H9 (cell line): ENCODE data around the gene OXCT1. TPM values are rescaled to one million over a fixed set of nuclear protein-coding genes. Genes with fewer than 3 reads are reported as not detected.

ENCODE experiments used
- DNase-seq: peaks from one replicate; pipeline ENCODE4 v3.0.0-alpha.2; 2017
- H2AFZ ChIP-seq: one replicate; pipeline ENCODE4 v1.6.1; 2013; ENCODE audit warnings: mild to moderate bottlenecking, low read length, control low read depth, moderate library complexity
- H2AK5ac ChIP-seq: 2 replicates; pipeline ENCODE4 v1.6.1; 2013; ENCODE audit warnings: low read length, control low read depth, mixed read lengths; ENCODE audit not compliant: insufficient read length
- H2BK120ac ChIP-seq: one replicate; pipeline ENCODE4 v1.6.1; 2013; ENCODE audit warnings: low read depth, mild to moderate bottlenecking, low read length, control low read depth, inconsistent platforms; ENCODE audit not compliant: poor library complexity, severe bottlenecking
- H2BK12ac ChIP-seq: 2 replicates; pipeline ENCODE4 v1.6.1; 2013; ENCODE audit warnings: low read length, control low read depth, mixed read lengths, low read depth; ENCODE audit not compliant: insufficient read length
- H2BK15ac ChIP-seq: 2 replicates; pipeline ENCODE4 v1.6.1; 2013; ENCODE audit warnings: low read depth, low read length, control low read depth
- H2BK20ac ChIP-seq: one replicate; pipeline ENCODE4 v1.6.1; 2013; ENCODE audit warnings: low read depth, mild to moderate bottlenecking, low read length, control low read depth, inconsistent platforms; ENCODE audit not compliant: poor library complexity, severe bottlenecking
- H2BK5ac ChIP-seq: 2 replicates; pipeline ENCODE4 v1.6.1; 2013; ENCODE audit warnings: low read length, control low read depth, mixed read lengths; ENCODE audit not compliant: insufficient read length
- H3K14ac ChIP-seq: 2 replicates; pipeline ENCODE4 v1.6.1; 2013; ENCODE audit warnings: low read length, control low read depth; ENCODE audit not compliant: insufficient read depth
- H3K18ac ChIP-seq: 2 replicates; pipeline ENCODE4 v1.6.1; 2013; ENCODE audit warnings: low read depth, mild to moderate bottlenecking, mixed read lengths, low read length, control low read depth; ENCODE audit not compliant: insufficient read length
- H3K23ac ChIP-seq: 2 replicates; pipeline ENCODE4 v1.6.1; 2013; ENCODE audit warnings: low read length, control low read depth, mixed read lengths, low read depth; ENCODE audit not compliant: insufficient read length
- H3K23me2 ChIP-seq: 2 replicates; pipeline ENCODE4 v1.6.1; 2013; ENCODE audit warnings: low read depth, mild to moderate bottlenecking, mixed read lengths, low read length, control low read depth; ENCODE audit not compliant: insufficient read length, poor library complexity, severe bottlenecking
- H3K27ac ChIP-seq: 2 replicates; pipeline ENCODE4 v1.5.1; 2013; ENCODE audit warnings: low read length, control low read depth, mixed read lengths, low read depth; ENCODE audit not compliant: insufficient read length
- H3K27me3 ChIP-seq: 2 replicates; pipeline ENCODE4 v1.6.1; 2013; ENCODE audit warnings: low read length, control low read depth, inconsistent platforms; ENCODE audit not compliant: insufficient read depth
- H3K4ac ChIP-seq: 2 replicates; pipeline ENCODE4 v1.6.1; 2013; ENCODE audit warnings: low read depth, mild to moderate bottlenecking, control low read depth, inconsistent platforms, low read length, moderate library complexity
- H3K4me1 ChIP-seq: 2 replicates; pipeline ENCODE4 v1.6.1; 2013; ENCODE audit warnings: low read length, control low read depth, inconsistent platforms; ENCODE audit not compliant: insufficient read depth
- H3K4me2 ChIP-seq: 2 replicates; pipeline ENCODE4 v1.6.1; 2013; ENCODE audit warnings: low read length, control low read depth, mixed read lengths; ENCODE audit not compliant: insufficient read length, insufficient read depth
- H3K56ac ChIP-seq: 2 replicates; pipeline ENCODE4 v1.6.1; 2013; ENCODE audit warnings: low read depth, mild to moderate bottlenecking, mixed read lengths, low read length, control low read depth; ENCODE audit not compliant: insufficient read length
- H3K79me1 ChIP-seq: 2 replicates; pipeline ENCODE4 v1.6.1; 2013; ENCODE audit warnings: low read depth, mild to moderate bottlenecking, moderate library complexity, low read length, control low read depth, inconsistent platforms; ENCODE audit not compliant: insufficient read depth, poor library complexity, severe bottlenecking
- H3K79me2 ChIP-seq: 2 replicates; pipeline ENCODE4 v1.6.1; 2013; ENCODE audit warnings: low read length, control low read depth, inconsistent platforms; ENCODE audit not compliant: insufficient read depth
- H3K9ac ChIP-seq: 2 replicates; pipeline ENCODE4 v1.6.1; 2013; ENCODE audit warnings: low read length, control low read depth, mixed read lengths; ENCODE audit not compliant: insufficient read length; ENCODE audit errors: extremely low read depth
- H3K9me3 ChIP-seq: one replicate; pipeline ENCODE4 v1.6.1; 2013; ENCODE audit warnings: low read depth, low read length, inconsistent platforms; ENCODE audit not compliant: control insufficient read depth
- H3T11ph ChIP-seq: one replicate; pipeline ENCODE4 v1.6.1; 2013; ENCODE audit warnings: mild to moderate bottlenecking, low read length, control low read depth, inconsistent platforms
- H4K20me1 ChIP-seq: one replicate; pipeline ENCODE4 v1.6.1; 2013; ENCODE audit not compliant: control insufficient read depth, insufficient read length, insufficient read depth
- H4K5ac ChIP-seq: 2 replicates; pipeline ENCODE4 v1.6.1; 2013; ENCODE audit warnings: low read depth, mild to moderate bottlenecking, mixed read lengths, low read length, control low read depth; ENCODE audit not compliant: insufficient read length
- H4K8ac ChIP-seq: replicated peaks from 2 replicates; pipeline ENCODE4 v1.6.1; 2013; ENCODE audit warnings: low read length, control low read depth, mixed read lengths, low read depth; ENCODE audit not compliant: insufficient read length
- H4K91ac ChIP-seq: 2 replicates; pipeline ENCODE4 v1.6.1; 2013; ENCODE audit warnings: low read depth, mild to moderate bottlenecking, moderate library complexity, mixed read lengths, low read length, control low read depth; ENCODE audit not compliant: insufficient read length
- H3K27ac Mint-ChIP-seq, 3 experiments: 2 replicates in 2 of 3; 3 replicates in 1 of 3; pipeline ENCODE4 v1.8.0; 2020 to 2021; ENCODE audit warnings: mixed read lengths in 3 of 3, mild to moderate bottlenecking in 1 of 3, moderate library complexity in 1 of 3
- H3K27me3 Mint-ChIP-seq: 2 replicates; pipeline ENCODE4 v1.8.0; 2021; ENCODE audit warnings: low read depth, mild to moderate bottlenecking, moderate library complexity, mixed read lengths
- H3K36me3 Mint-ChIP-seq, 3 experiments: 2 replicates in 2 of 3; 3 replicates in 1 of 3; pipeline ENCODE4 v1.8.0; 2020 to 2021; ENCODE audit warnings: low read depth in 3 of 3, mixed read lengths in 3 of 3; ENCODE audit not compliant: insufficient read depth in 1 of 3
- H3K4me1 Mint-ChIP-seq, 2 experiments: 2 replicates each; pipeline ENCODE4 v1.8.0; 2020; ENCODE audit warnings: mixed read lengths in 2 of 2
- H3K4me3 Mint-ChIP-seq, 2 experiments: 2 replicates in 1 of 2; 3 replicates in 1 of 2; pipeline ENCODE4 v1.8.0; 2020 to 2021; ENCODE audit warnings: mild to moderate bottlenecking in 2 of 2, mixed read lengths in 2 of 2, moderate library complexity in 1 of 2
- H3K9me3 Mint-ChIP-seq, 2 experiments: 2 replicates in 1 of 2; 3 replicates in 1 of 2; pipeline ENCODE4 v1.8.0; 2020; ENCODE audit warnings: mild to moderate bottlenecking in 2 of 2, mixed read lengths in 2 of 2, moderate library complexity in 1 of 2
- CTCF ChIP-seq: fragments of 200-600 bp; sonication (generic); conservative IDR thresholded peaks from 3 replicates; pipeline ENCODE4 v1.8.0; 2021; ENCODE audit warnings: antibody characterized with exemption, mild to moderate bottlenecking
- WGBS: extraction: QIAGEN DNeasy Blood & Tissue Kit; methylation state at CpG from one replicate; pipeline ENCODE4 v1.1.7; 2013; ENCODE audit warnings: missing lambda C conversion rate, low lambda C conversion rate, mixed read lengths; ENCODE audit not compliant: insufficient read length; ENCODE audit errors: extremely low coverage; 5-methylcytosine and 5-hydroxymethylcytosine counted together
- total RNA-seq: library from RNA; stranded (reverse); gene quantifications from 2 replicates; pipeline ENCODE4 v1.2.1, GENCODE V29; 2021

Gene OXCT1
- total RNA-seq, 1 experiment from 2014 or later, result 25.6 TPM

GRCh38 chr5:41896230-41896629, 26.0 kb upstream of the OXCT1 start:
- no peak overlapping the region for H3K27ac Mint-ChIP-seq
- H3K9me3 Mint-ChIP-seq, result peaks cover 0 to 6% of the 10 kb centered on the region in 2 experiments; a peak in 1 of 5 replicates
- Histone ChIP-seq H3K9me3 (no peaks in the 10 kb centered on the region), H3K9ac (no peak overlapping the region), H3K14ac (no peak overlapping the region), H4K91ac (no peak overlapping the region), H3K4me2 (no peak overlapping the region), H2BK20ac (no peak overlapping the region), H3K4me1 (no peaks in the 10 kb centered on the region), H3K18ac (no peak overlapping the region), H2AFZ (peak overlapping the region; percentile 17), H2BK15ac (no peak overlapping the region), H2AK5ac (no peak overlapping the region), H4K8ac (no peak overlapping the region), H3K79me1 (no peaks in the 10 kb centered on the region), H2BK120ac (no peak overlapping the region), H2BK5ac (no peak overlapping the region), H3T11ph (no peak overlapping the region), H3K4ac (no peak overlapping the region), H3K23ac (no peak overlapping the region), H3K56ac (no peak overlapping the region), H3K27ac (no peak overlapping the region), H4K20me1 (no peaks in the 10 kb centered on the region), H3K79me2 (no peaks in the 10 kb centered on the region), H3K27me3 (no peaks in the 10 kb centered on the region), H2BK12ac (no peak overlapping the region), H3K23me2 (no peaks in the 10 kb centered on the region), H4K5ac (no peak overlapping the region)
- 0 out of 7 replicates have a peak, but pooled peaks cover 0 to 1% (median 0%) of the 10 kb centered on the region in 3 experiments for H3K36me3 Mint-ChIP-seq
- no peak overlapping the region for H3K4me3 Mint-ChIP-seq
- no peak for TF ChIP-seq CTCF
- peaks cover 5 to 7% of the 10 kb centered on the region in 2 experiments; a peak in 3 of 4 replicates for H3K4me1 Mint-ChIP-seq
- no peak for DNase-seq
- H3K27me3 Mint-ChIP-seq, result peaks cover 21% of the 10 kb centered on the region
- no CpG with 5 or more reads among the region's 2 CpGs for WGBS
